Measurements from ENCODE around the gene KCNH8. TPM values are rescaled to one million over a fixed set of nuclear protein-coding genes. Genes with fewer than 3 reads are reported as not detected.

KCNH8 gene
- total RNA-seq, 2 experiments from 2014 or later: 0.44 to 0.59 TPM

- intact Hi-C loops (cut with micrococcal nuclease; ENCODE audit: unreplicated experiment): no loop called here
- no peak for DNase-seq (ENCODE audit: low spot score)
- Histone ChIP-seq H3K4me1 (ENCODE audit: insufficient read depth, low read length, poor library complexity, severe bottlenecking) (no peaks in the 10 kb centered on the region), H4K20me1 (ENCODE audit: insufficient read depth, low read length) (no peaks in the 10 kb centered on the region), H3K9me2 (ENCODE audit: insufficient read depth, low read length) (no peaks in the 10 kb centered on the region), H3K4me3 (ENCODE audit: low read depth, low read length, poor library complexity, severe bottlenecking) (no peak overlapping the region), H3K27ac (ENCODE audit: low read depth, low read length, poor library complexity, severe bottlenecking) (no peak overlapping the region), H3K4me2 (ENCODE audit: low read length) (no peak overlapping the region), H3K36me3 (ENCODE audit: insufficient read depth, low read length) (no peaks in the 10 kb centered on the region), H3K9me3 (ENCODE audit: low read length) (no peaks in the 10 kb centered on the region), H2AFZ (ENCODE audit: low read length) (no peak overlapping the region), H3K79me2 (ENCODE audit: insufficient read depth, low read depth, low read length) (no peaks in the 10 kb centered on the region)
- BruUV-seq (replicated peaks): no TSS peak
- no peak for TF ChIP-seq CTCF (conservative IDR thresholded peaks at IDR 0.05; ENCODE audit: low read length)
- no peak for TF ChIP-seq EZH2phosphoT487 (IDR thresholded peaks at IDR 0.05; ENCODE audit: borderline replicate concordance, low read depth, low read length)
- CTCF ChIA-PET (ENCODE audit: unreplicated experiment): no interaction called here
- POLR2A ChIA-PET: no interaction called here
These were observed 271.8 kb downstream of the KCNH8 start for GRCh38 chr3:19420159-19420558.

- H3K9me2 ChIP-seq (ENCODE audit: insufficient read depth, low read length): no peaks in the 10 kb centered on the region
- no peak overlapping the region for H3K27ac ChIP-seq (ENCODE audit: low read depth, low read length, poor library complexity, severe bottlenecking)
- no peaks in the 10 kb centered on the region for H3K9me3 ChIP-seq (ENCODE audit: low read length)
- DNase-seq (ENCODE audit: low spot score): no peak
- CTCF ChIA-PET (ENCODE audit: unreplicated experiment): no interaction called here
- POLR2A ChIA-PET: no interaction called here
- H3K4me2 ChIP-seq (ENCODE audit: low read length): no peak overlapping the region
- H3K4me1 ChIP-seq (ENCODE audit: insufficient read depth, low read length, poor library complexity, severe bottlenecking): no peaks in the 10 kb centered on the region
- no peaks in the 10 kb centered on the region for H4K20me1 ChIP-seq (ENCODE audit: insufficient read depth, low read length)
- H3K79me2 ChIP-seq (ENCODE audit: insufficient read depth, low read depth, low read length): no peaks in the 10 kb centered on the region
- H3K36me3 ChIP-seq (ENCODE audit: insufficient read depth, low read length): no peaks in the 10 kb centered on the region
- TF ChIP-seq EZH2phosphoT487 (IDR thresholded peaks at IDR 0.05; ENCODE audit: borderline replicate concordance, low read depth, low read length): no peak
- TF ChIP-seq CTCF (conservative IDR thresholded peaks at IDR 0.05; ENCODE audit: low read length): no peak
- no TSS peak for BruUV-seq (replicated peaks)
- intact Hi-C loops (cut with micrococcal nuclease; ENCODE audit: unreplicated experiment): no loop called here
- no peak overlapping the region for H2AFZ ChIP-seq (ENCODE audit: low read length)
- no peak overlapping the region for H3K4me3 ChIP-seq (ENCODE audit: low read depth, low read length, poor library complexity, severe bottlenecking)
These were observed 277.5 kb downstream of the KCNH8 start for GRCh38 chr3:19425825-19426224.

- no peaks in the 10 kb centered on the region for H3K79me2 ChIP-seq (ENCODE audit: insufficient read depth, low read depth, low read length)
- H3K36me3 ChIP-seq (ENCODE audit: insufficient read depth, low read length): no peaks in the 10 kb centered on the region
- H3K27ac ChIP-seq (ENCODE audit: low read depth, low read length, poor library complexity, severe bottlenecking): no peak overlapping the region
- POLR2A ChIA-PET: no interaction called here
- H3K4me1 ChIP-seq (ENCODE audit: insufficient read depth, low read length, poor library complexity, severe bottlenecking): no peaks in the 10 kb centered on the region
- H3K4me3 ChIP-seq (ENCODE audit: low read depth, low read length, poor library complexity, severe bottlenecking): no peak overlapping the region
- H3K4me2 ChIP-seq (ENCODE audit: low read length): no peak overlapping the region
- DNase-seq (ENCODE audit: low spot score): no peak
- H3K9me3 ChIP-seq (ENCODE audit: low read length): no peaks in the 10 kb centered on the region
- no TSS peak for BruUV-seq (replicated peaks)
- no peaks in the 10 kb centered on the region for H3K9me2 ChIP-seq (ENCODE audit: insufficient read depth, low read length)
- H2AFZ ChIP-seq (ENCODE audit: low read length): no peak overlapping the region
- CTCF ChIA-PET (ENCODE audit: unreplicated experiment): no interaction called here
- no peak for TF ChIP-seq CTCF (conservative IDR thresholded peaks at IDR 0.05; ENCODE audit: low read length)
- no peak for TF ChIP-seq EZH2phosphoT487 (IDR thresholded peaks at IDR 0.05; ENCODE audit: borderline replicate concordance, low read depth, low read length)
- intact Hi-C loops (cut with micrococcal nuclease; ENCODE audit: unreplicated experiment): no loop called here
- H4K20me1 ChIP-seq (ENCODE audit: insufficient read depth, low read length): no peaks in the 10 kb centered on the region
These were observed 279.3 kb downstream of the KCNH8 start for GRCh38 chr3:19427422-19428149.

Measured in OCI-LY7 (cell line).